ENCODE data around the gene ADGRV1. TPM values are rescaled to one million over a fixed set of nuclear protein-coding genes. Genes with fewer than 3 reads are reported as not detected.

The ADGRV1 gene
- polyA plus RNA-seq, 4 donors = 2.6 to 2.9 (median 2.7) TPM; not detected in 1

DNA sequence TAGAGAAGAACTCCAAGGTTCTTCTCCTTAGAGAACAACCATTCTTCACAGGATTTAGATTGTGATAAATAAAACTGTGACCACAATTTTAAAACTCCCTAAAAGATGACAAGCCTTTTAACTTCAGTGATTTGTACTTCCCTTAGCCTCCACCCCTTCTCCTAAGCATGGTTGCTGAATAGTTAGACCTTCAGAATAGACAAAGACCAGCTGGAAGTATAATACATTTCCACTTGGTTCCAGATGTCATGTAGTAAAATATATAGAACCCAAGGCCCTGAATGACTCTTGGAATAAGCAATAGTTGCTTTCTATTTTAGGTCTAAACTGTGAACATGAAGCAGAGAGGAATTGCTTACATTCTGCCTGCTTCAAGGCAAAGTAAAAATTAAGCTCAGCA lies 615.8 kb downstream of the ADGRV1 start:
- no peaks in the 10 kb centered on the region for H3K9me3 ChIP-seq (ENCODE audit: control insufficient read depth in 2 of 2, insufficient read depth in 1 of 2, low read depth in 1 of 2, low read length in 1 of 2)
- H3K27me3 ChIP-seq (ENCODE audit: control insufficient read depth in 3 of 3, insufficient read depth in 3 of 3, low read length in 3 of 3) = no peaks in the 10 kb centered on the region
- no peak overlapping the region for H3K4me3 ChIP-seq (ENCODE audit: low read depth in 1 of 3, low read length in 3 of 3)
- H3K27ac ChIP-seq (ENCODE audit: low read depth in 1 of 3, low read length in 2 of 3) = no peak overlapping the region
- no peak for FAIRE-seq
- no peaks in the 10 kb centered on the region for H3K36me3 ChIP-seq (ENCODE audit: control insufficient read depth in 3 of 3, insufficient read depth in 2 of 3, low read depth in 1 of 3, low read length in 3 of 3)
- no peaks in the 10 kb centered on the region for H3K4me1 ChIP-seq (ENCODE audit: control insufficient read depth in 3 of 3, insufficient read depth in 2 of 3, low read depth in 1 of 3, low read length in 2 of 3)
- no peak for DNase-seq

DNA sequence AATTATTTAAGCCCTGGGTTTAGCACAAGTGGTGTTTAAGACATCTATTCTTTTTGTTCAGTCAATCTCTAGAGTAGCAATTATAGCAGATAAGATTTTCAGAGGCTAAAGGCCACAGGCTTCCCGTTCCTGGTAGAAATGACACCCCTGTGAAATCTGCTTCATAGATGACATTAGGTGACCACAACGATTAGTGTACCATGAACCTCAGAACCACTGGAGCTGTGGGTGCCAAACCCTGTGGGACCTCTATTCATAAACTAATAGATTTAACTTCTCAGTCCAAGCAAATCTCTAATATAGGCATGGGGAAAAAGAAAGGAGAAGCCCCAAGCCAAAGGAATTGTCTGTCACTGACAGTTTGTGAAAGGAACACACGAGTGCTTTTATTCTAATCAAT lies 617.1 kb downstream of the ADGRV1 start:
- H3K27ac ChIP-seq (ENCODE audit: low read depth in 1 of 3, low read length in 2 of 3) = peak overlapping the region in 1 of 3 donors; percentile 10
- WGBS, 3 donors = 18 to 45% (median 27%) methylated on average over 3 of the region's 3 CpGs
- DNase-seq (no peak), FAIRE-seq (no peak)
- no peaks in the 10 kb centered on the region for H3K36me3 ChIP-seq (ENCODE audit: control insufficient read depth in 3 of 3, insufficient read depth in 2 of 3, low read depth in 1 of 3, low read length in 3 of 3)
- H3K9me3 ChIP-seq (ENCODE audit: control insufficient read depth in 2 of 2, insufficient read depth in 1 of 2, low read depth in 1 of 2, low read length in 1 of 2) = no peaks in the 10 kb centered on the region
- H3K4me3 ChIP-seq (ENCODE audit: low read depth in 1 of 3, low read length in 3 of 3) = no peak overlapping the region
- H3K27me3 ChIP-seq (ENCODE audit: control insufficient read depth in 3 of 3, insufficient read depth in 3 of 3, low read length in 3 of 3) = no peaks in the 10 kb centered on the region
- no peaks in the 10 kb centered on the region for H3K4me1 ChIP-seq (ENCODE audit: control insufficient read depth in 3 of 3, insufficient read depth in 2 of 3, low read depth in 1 of 3, low read length in 2 of 3)

DNA sequence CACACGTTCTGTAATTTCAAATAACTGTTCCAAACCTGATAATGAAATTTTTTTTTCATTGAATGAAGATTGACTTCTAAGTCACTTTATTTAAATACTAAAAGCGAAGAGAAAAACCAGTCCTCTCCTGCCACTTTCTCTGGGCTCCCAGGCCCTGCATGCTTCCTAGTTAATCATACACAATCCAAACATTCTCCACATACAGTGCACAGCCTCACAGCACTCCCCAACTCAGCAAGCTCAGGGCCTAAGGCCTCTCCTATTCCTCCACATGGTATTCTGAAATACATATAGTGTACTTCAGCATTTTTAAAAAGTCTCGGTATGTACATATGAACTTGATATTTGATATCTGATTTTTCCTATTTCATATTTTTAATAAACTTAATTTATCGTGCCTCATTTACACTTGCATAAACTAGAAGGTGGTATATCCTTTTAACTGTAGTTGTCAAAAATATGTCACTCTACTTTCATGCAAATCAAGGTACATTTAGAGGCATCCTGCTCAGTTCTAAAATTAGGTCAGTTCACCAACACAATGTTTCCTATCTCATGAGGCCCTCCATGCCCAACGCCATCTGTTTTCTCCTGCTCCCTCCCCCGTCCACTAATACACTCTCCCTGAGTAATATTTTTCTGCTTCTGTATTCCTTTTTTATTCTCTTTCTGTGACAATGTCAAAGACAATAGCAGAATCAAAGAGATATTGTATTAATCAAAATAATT lies 617.9 kb downstream of the ADGRV1 start:
- FAIRE-seq = no peak
- Histone ChIP-seq H3K27me3 (ENCODE audit: control insufficient read depth in 3 of 3, insufficient read depth in 3 of 3, low read length in 3 of 3) (no peaks in the 10 kb centered on the region), H3K27ac (ENCODE audit: low read depth in 1 of 3, low read length in 2 of 3) (no peak overlapping the region), H3K36me3 (ENCODE audit: control insufficient read depth in 3 of 3, insufficient read depth in 2 of 3, low read depth in 1 of 3, low read length in 3 of 3) (no peaks in the 10 kb centered on the region), H3K4me3 (ENCODE audit: low read depth in 1 of 3, low read length in 3 of 3) (no peak overlapping the region), H3K4me1 (ENCODE audit: control insufficient read depth in 3 of 3, insufficient read depth in 2 of 3, low read depth in 1 of 3, low read length in 2 of 3) (no peaks in the 10 kb centered on the region), H3K9me3 (ENCODE audit: control insufficient read depth in 2 of 2, insufficient read depth in 1 of 2, low read depth in 1 of 2, low read length in 1 of 2) (no peaks in the 10 kb centered on the region)
- 55 to 65% (median 64%) methylated on average over 6 of the region's 6 CpGs for WGBS, 3 donors
- no peak for DNase-seq

DNA sequence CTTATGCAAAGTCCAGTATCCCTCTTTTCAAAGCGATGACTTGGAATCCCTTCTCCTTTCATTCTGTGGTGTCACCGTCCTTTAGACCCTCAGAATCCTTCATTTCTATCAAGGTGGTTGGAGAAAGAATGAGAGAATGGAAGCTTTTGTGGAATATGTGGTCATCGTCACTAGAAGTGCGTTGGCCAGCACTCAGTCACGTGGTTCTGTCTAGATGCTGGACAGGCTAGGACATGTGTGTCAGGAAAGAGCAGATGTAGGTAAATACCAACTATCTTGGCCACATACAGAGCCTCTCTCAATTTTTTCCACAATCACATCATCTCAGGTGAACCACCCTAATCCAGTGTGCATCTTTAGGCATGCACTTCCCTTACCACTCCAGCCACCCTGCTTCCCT lies 618.5 kb downstream of the ADGRV1 start:
- FAIRE-seq (no peak), DNase-seq (no peak)
- Histone ChIP-seq H3K9me3 (ENCODE audit: control insufficient read depth in 2 of 2, insufficient read depth in 1 of 2, low read depth in 1 of 2, low read length in 1 of 2) (no peaks in the 10 kb centered on the region), H3K4me3 (ENCODE audit: low read depth in 1 of 3, low read length in 3 of 3) (no peak overlapping the region), H3K36me3 (ENCODE audit: control insufficient read depth in 3 of 3, insufficient read depth in 2 of 3, low read depth in 1 of 3, low read length in 3 of 3) (no peaks in the 10 kb centered on the region), H3K27ac (ENCODE audit: low read depth in 1 of 3, low read length in 2 of 3) (no peak overlapping the region), H3K4me1 (ENCODE audit: control insufficient read depth in 3 of 3, insufficient read depth in 2 of 3, low read depth in 1 of 3, low read length in 2 of 3) (no peaks in the 10 kb centered on the region), H3K27me3 (ENCODE audit: control insufficient read depth in 3 of 3, insufficient read depth in 3 of 3, low read length in 3 of 3) (no peaks in the 10 kb centered on the region)
- 93 to 96% (median 93%) methylated on average over 5 of the region's 5 CpGs for WGBS, 3 donors

DNA sequence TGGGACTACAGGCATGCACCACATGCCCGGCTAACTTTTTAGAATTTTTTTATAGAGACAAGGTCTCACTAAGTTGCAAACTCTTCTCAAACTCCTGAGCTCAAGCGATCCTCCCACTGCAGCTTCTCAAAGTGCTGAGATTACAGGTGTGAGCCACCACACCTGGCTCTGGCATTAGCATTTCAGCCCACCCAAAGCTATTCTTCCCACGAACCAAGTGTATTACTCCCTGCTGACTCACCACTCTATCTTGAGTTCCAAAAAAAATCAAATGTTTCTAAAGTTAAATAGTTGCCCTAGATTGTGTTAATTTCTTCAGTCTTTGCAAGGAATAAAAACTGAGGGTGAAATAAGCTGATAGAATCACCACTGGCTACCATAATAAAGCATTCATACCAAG lies 619.0 kb downstream of the ADGRV1 start:
- no peaks in the 10 kb centered on the region for H3K27me3 ChIP-seq (ENCODE audit: control insufficient read depth in 3 of 3, insufficient read depth in 3 of 3, low read length in 3 of 3)
- 80 to 87% (median 82%) methylated on average over 3 of the region's 3 CpGs for WGBS, 3 donors
- peaks cover 0 to 2% (median 0%) of the 10 kb centered on the region in 3 donors for H3K4me1 ChIP-seq (ENCODE audit: control insufficient read depth in 3 of 3, insufficient read depth in 2 of 3, low read depth in 1 of 3, low read length in 2 of 3)
- FAIRE-seq = no peak
- no peaks in the 10 kb centered on the region for H3K9me3 ChIP-seq (ENCODE audit: control insufficient read depth in 2 of 2, insufficient read depth in 1 of 2, low read depth in 1 of 2, low read length in 1 of 2)
- no peak for DNase-seq
- no peak overlapping the region for H3K4me3 ChIP-seq (ENCODE audit: low read depth in 1 of 3, low read length in 3 of 3)
- no peaks in the 10 kb centered on the region for H3K36me3 ChIP-seq (ENCODE audit: control insufficient read depth in 3 of 3, insufficient read depth in 2 of 3, low read depth in 1 of 3, low read length in 3 of 3)
- no peak overlapping the region for H3K27ac ChIP-seq (ENCODE audit: low read depth in 1 of 3, low read length in 2 of 3)

DNA sequence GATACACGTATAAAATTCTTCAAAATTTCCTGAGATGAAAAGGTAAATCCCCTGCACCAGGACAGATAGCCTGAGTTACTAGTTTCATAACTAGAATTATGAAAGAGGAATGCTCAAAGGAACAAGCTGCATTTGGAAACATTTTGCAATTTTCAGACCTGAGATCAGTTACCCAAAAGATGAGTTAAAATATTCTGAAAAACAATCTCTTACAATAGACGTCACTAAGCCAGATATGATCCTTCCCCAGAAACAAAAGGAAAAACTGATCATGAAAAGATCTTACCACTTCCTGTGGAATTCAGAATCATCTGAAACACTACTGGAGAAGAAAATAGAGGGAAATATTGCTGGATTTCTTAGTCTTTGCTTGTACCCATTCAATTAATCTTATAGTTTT lies 619.9 kb downstream of the ADGRV1 start:
- Histone ChIP-seq H3K4me3 (ENCODE audit: low read depth in 1 of 3, low read length in 3 of 3) (no peak overlapping the region), H3K4me1 (ENCODE audit: control insufficient read depth in 3 of 3, insufficient read depth in 2 of 3, low read depth in 1 of 3, low read length in 2 of 3) (peaks cover 0 to 6% (median 0%) of the 10 kb centered on the region in 3 donors), H3K27ac (ENCODE audit: low read depth in 1 of 3, low read length in 2 of 3) (no peak overlapping the region), H3K9me3 (ENCODE audit: control insufficient read depth in 2 of 2, insufficient read depth in 1 of 2, low read depth in 1 of 2, low read length in 1 of 2) (no peaks in the 10 kb centered on the region), H3K36me3 (ENCODE audit: control insufficient read depth in 3 of 3, insufficient read depth in 2 of 3, low read depth in 1 of 3, low read length in 3 of 3) (no peaks in the 10 kb centered on the region), H3K27me3 (ENCODE audit: control insufficient read depth in 3 of 3, insufficient read depth in 3 of 3, low read length in 3 of 3) (no peaks in the 10 kb centered on the region)
- 52 to 83% (median 68%) methylated on average over 2 of the region's 2 CpGs for WGBS, 3 donors
- no peak for FAIRE-seq
- no peak for DNase-seq

DNA sequence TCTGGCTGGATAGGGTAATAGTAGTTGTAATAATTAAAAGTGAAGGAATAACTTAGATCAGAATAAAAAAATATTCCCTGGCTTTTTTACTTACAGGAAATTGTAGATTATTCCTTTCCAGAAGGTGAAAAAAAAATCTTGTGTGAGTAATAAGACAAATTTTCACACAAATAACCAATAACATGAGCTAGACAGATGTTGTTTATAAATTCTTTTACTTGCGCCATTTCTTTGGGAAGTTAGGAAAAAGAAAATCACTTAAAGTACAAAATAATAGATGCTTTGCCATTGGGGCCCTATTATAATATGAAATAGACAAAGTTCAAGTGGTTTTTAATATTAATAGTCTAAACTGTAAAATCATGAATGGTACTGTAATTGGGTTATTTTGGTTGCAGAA lies 620.4 kb downstream of the ADGRV1 start:
- 67 to 97% (median 95%) methylated on average over 1 of the region's 1 CpG for WGBS, 3 donors
- H3K4me1 ChIP-seq (ENCODE audit: control insufficient read depth in 3 of 3, insufficient read depth in 2 of 3, low read depth in 1 of 3, low read length in 2 of 3) = peaks cover 0 to 6% (median 0%) of the 10 kb centered on the region in 3 donors
- H3K27ac ChIP-seq (ENCODE audit: low read depth in 1 of 3, low read length in 2 of 3) = no peak overlapping the region
- no peaks in the 10 kb centered on the region for H3K36me3 ChIP-seq (ENCODE audit: control insufficient read depth in 3 of 3, insufficient read depth in 2 of 3, low read depth in 1 of 3, low read length in 3 of 3)
- no peaks in the 10 kb centered on the region for H3K9me3 ChIP-seq (ENCODE audit: control insufficient read depth in 2 of 2, insufficient read depth in 1 of 2, low read depth in 1 of 2, low read length in 1 of 2)
- no peak for DNase-seq
- FAIRE-seq = no peak
- no peak overlapping the region for H3K4me3 ChIP-seq (ENCODE audit: low read depth in 1 of 3, low read length in 3 of 3)
- H3K27me3 ChIP-seq (ENCODE audit: control insufficient read depth in 3 of 3, insufficient read depth in 3 of 3, low read length in 3 of 3) = no peaks in the 10 kb centered on the region

DNA sequence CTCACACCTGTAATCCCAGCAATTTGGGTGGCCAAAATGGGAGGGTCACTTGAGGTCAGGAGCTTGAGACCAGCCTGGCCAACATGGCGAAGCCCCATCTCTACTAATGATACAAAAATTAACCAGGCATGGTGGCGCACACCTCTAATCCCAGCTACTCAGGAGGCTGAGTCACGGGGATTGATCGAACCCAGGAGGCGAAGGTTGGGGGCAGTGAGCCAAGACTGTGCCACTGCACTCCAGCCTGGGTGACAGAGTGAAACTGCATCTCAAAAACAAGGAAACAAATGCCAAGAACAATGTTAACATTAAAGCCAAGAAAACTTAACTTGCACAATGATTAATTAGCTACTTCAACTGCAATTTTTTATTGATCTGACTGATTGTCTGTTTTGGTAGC lies 621.9 kb downstream of the ADGRV1 start:
- FAIRE-seq (no peak), DNase-seq (peak in 1 of 2 donors; percentile 31)
- H3K4me1 ChIP-seq (ENCODE audit: control insufficient read depth in 3 of 3, insufficient read depth in 2 of 3, low read depth in 1 of 3, low read length in 2 of 3) = peaks cover 0 to 6% (median 0%) of the 10 kb centered on the region in 3 donors
- H3K27ac ChIP-seq (ENCODE audit: low read depth in 1 of 3, low read length in 2 of 3) = no peak overlapping the region
- no peaks in the 10 kb centered on the region for H3K36me3 ChIP-seq (ENCODE audit: control insufficient read depth in 3 of 3, insufficient read depth in 2 of 3, low read depth in 1 of 3, low read length in 3 of 3)
- H3K27me3 ChIP-seq (ENCODE audit: control insufficient read depth in 3 of 3, insufficient read depth in 3 of 3, low read length in 3 of 3) = no peaks in the 10 kb centered on the region
- no peak overlapping the region for H3K4me3 ChIP-seq (ENCODE audit: low read depth in 1 of 3, low read length in 3 of 3)
- no peaks in the 10 kb centered on the region for H3K9me3 ChIP-seq (ENCODE audit: control insufficient read depth in 2 of 2, insufficient read depth in 1 of 2, low read depth in 1 of 2, low read length in 1 of 2)
- 63 to 79% (median 69%) methylated on average over 5 of the region's 5 CpGs for WGBS, 3 donors

DNA sequence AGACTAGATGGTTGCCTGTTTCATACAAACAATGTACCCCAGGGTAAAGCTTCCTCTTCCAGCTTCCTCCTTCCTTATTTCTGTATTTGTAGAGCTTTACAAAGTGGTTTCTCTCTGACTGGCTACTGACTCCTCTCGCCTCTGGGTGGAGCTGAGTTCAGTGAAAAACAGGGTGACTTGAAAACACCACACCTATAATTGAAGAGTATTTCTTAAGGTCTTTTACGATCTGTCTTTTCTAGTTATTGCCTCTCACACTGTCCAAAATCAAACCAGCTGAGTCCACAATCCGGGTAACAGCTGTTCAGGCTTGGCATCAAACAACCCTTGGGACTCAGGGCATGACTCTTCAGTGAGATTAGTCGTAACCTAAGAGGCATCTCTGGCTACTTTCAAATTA lies 624.2 kb downstream of the ADGRV1 start:
- H3K4me3 ChIP-seq (ENCODE audit: low read depth in 1 of 3, low read length in 3 of 3) = no peak overlapping the region
- peak overlapping the region in 1 of 3 donors; percentile 15 for H3K27ac ChIP-seq (ENCODE audit: low read depth in 1 of 3, low read length in 2 of 3)
- peak; percentile 16 to 29 for DNase-seq
- 35 to 44% (median 38%) methylated on average over 4 of the region's 4 CpGs for WGBS, 3 donors
- H3K36me3 ChIP-seq (ENCODE audit: control insufficient read depth in 3 of 3, insufficient read depth in 2 of 3, low read depth in 1 of 3, low read length in 3 of 3) = no peaks in the 10 kb centered on the region
- H3K4me1 ChIP-seq (ENCODE audit: control insufficient read depth in 3 of 3, insufficient read depth in 2 of 3, low read depth in 1 of 3, low read length in 2 of 3) = peaks cover 0 to 6% (median 0%) of the 10 kb centered on the region in 3 donors
- no peaks in the 10 kb centered on the region for H3K27me3 ChIP-seq (ENCODE audit: control insufficient read depth in 3 of 3, insufficient read depth in 3 of 3, low read length in 3 of 3)
- no peak for FAIRE-seq
- H3K9me3 ChIP-seq (ENCODE audit: control insufficient read depth in 2 of 2, insufficient read depth in 1 of 2, low read depth in 1 of 2, low read length in 1 of 2) = no peaks in the 10 kb centered on the region
